Right atrium auricular region (tissue), 2 donors: Measurements from ENCODE around the gene BIRC5. TPM values are rescaled to one million over a fixed set of nuclear protein-coding genes. Genes with fewer than 3 reads are reported as not detected.
A peak's percentile ranks its signal among the peaks of the same experiment; 100 is the strongest.

Experiments used
- DNase-seq: peaks from one replicate; pipeline ENCODE4 v3.0.0-alpha.2; 2019; ENCODE audit warnings: low spot score
- H3K27ac ChIP-seq, 2 donors: fragments of 200-600 bp; sonication (generic); 1 replicate in 1 of 2; 2 replicates in 1 of 2; pipeline ENCODE4 v1.5.1; 2016 to 2019
- H3K27me3 ChIP-seq, 2 donors: fragments of 200-600 bp; sonication (generic); one replicate each; pipeline versions ENCODE4 v1.5.1 to v1.6.0; 2017 to 2019
- H3K36me3 ChIP-seq: fragments of 200-600 bp; sonication (generic); one replicate; pipeline ENCODE4 v1.5.1; 2016
- H3K4me1 ChIP-seq, 2 donors: fragments of 200-600 bp; sonication (generic); one replicate each; pipeline versions ENCODE4 v1.5.1 to v1.6.0; 2017 to 2019
- H3K4me3 ChIP-seq, 2 donors: fragments of 200-600 bp; sonication (generic); 1 replicate in 1 of 2; 2 replicates in 1 of 2; pipeline ENCODE4 v1.5.1; 2017 to 2019; ENCODE audit warnings: mild to moderate bottlenecking in 1 of 2, moderate library complexity in 1 of 2
- H3K9me3 ChIP-seq, 2 donors: fragments of 200-600 bp; sonication (generic); one replicate each; pipeline ENCODE4 v1.5.1; 2019
- total RNA-seq, 2 donors: library from RNA; depleted of rRNA; stranded (reverse); fragments of >200 nt; gene quantifications; one replicate each; pipeline ENCODE4 v1.1.0, GENCODE V29; 2016
- TF ChIP-seq, protein P1 (sequence below), 2 donors: fragments of 200-600 bp; sonication (generic); IDR thresholded peaks; one replicate each; pipeline ENCODE4 v1.5.1; 2019; ENCODE audit warnings: antibody characterized with exemption in 2 of 2

BIRC5 gene
- total RNA-seq, 2 donors from 2014 or later, result 3.7 TPM; not detected in 1

GRCh38 chr17:78174870-78175642, 39.0 kb upstream of the BIRC5 start:
- Histone ChIP-seq H3K27me3 (no peaks in the 10 kb centered on the region), H3K27ac (peak overlapping the region; percentile 73 to 85), H3K36me3 (peaks cover 3% of the 10 kb centered on the region), H3K4me1 (peaks cover 0 to 57% of the 10 kb centered on the region in 2 donors), H3K4me3 (no peak overlapping the region), H3K9me3 (no peaks in the 10 kb centered on the region)
- TF ChIP-seq, protein P1, sequence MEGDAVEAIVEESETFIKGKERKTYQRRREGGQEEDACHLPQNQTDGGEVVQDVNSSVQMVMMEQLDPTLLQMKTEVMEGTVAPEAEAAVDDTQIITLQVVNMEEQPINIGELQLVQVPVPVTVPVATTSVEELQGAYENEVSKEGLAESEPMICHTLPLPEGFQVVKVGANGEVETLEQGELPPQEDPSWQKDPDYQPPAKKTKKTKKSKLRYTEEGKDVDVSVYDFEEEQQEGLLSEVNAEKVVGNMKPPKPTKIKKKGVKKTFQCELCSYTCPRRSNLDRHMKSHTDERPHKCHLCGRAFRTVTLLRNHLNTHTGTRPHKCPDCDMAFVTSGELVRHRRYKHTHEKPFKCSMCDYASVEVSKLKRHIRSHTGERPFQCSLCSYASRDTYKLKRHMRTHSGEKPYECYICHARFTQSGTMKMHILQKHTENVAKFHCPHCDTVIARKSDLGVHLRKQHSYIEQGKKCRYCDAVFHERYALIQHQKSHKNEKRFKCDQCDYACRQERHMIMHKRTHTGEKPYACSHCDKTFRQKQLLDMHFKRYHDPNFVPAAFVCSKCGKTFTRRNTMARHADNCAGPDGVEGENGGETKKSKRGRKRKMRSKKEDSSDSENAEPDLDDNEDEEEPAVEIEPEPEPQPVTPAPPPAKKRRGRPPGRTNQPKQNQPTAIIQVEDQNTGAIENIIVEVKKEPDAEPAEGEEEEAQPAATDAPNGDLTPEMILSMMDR (IDR thresholded peaks at IDR 0.05), result peak in 1 of 2 donors; percentile 17
- DNase-seq, result no peak

GRCh38 chr17:78175643-78175981, 38.4 kb upstream of the BIRC5 start:
- H3K9me3 ChIP-seq, result no peaks in the 10 kb centered on the region
- H3K27ac ChIP-seq, result peak overlapping the region; percentile 73 to 85
- H3K4me1 ChIP-seq, result peaks cover 0 to 54% of the 10 kb centered on the region in 2 donors
- H3K27me3 ChIP-seq, result no peaks in the 10 kb centered on the region
- peaks cover 3% of the 10 kb centered on the region for H3K36me3 ChIP-seq
- TF ChIP-seq, protein P1 (IDR thresholded peaks at IDR 0.05), result no peak
- no peak for DNase-seq
- H3K4me3 ChIP-seq, result no peak overlapping the region

GRCh38 chr17:78176548-78177025, 37.5 kb upstream of the BIRC5 start:
- Histone ChIP-seq H3K9me3 (no peaks in the 10 kb centered on the region), H3K36me3 (peaks cover 2% of the 10 kb centered on the region), H3K4me1 (peaks cover 0 to 52% of the 10 kb centered on the region in 2 donors), H3K4me3 (no peak overlapping the region), H3K27me3 (no peaks in the 10 kb centered on the region), H3K27ac (no peak overlapping the region)
- DNase-seq, result peak; percentile 81
- TF ChIP-seq, protein P1 (IDR thresholded peaks at IDR 0.05), result peak; percentile 73 to 94

GRCh38 chr17:78179372-78179771, 34.7 kb upstream of the BIRC5 start:
- Histone ChIP-seq H3K27ac (no peak overlapping the region), H3K9me3 (no peaks in the 10 kb centered on the region), H3K27me3 (no peaks in the 10 kb centered on the region), H3K36me3 (no peaks in the 10 kb centered on the region), H3K4me3 (no peak overlapping the region), H3K4me1 (peaks cover 0 to 24% of the 10 kb centered on the region in 2 donors)
- no peak for DNase-seq
- TF ChIP-seq, protein P1 (IDR thresholded peaks at IDR 0.05), result no peak

DNA sequence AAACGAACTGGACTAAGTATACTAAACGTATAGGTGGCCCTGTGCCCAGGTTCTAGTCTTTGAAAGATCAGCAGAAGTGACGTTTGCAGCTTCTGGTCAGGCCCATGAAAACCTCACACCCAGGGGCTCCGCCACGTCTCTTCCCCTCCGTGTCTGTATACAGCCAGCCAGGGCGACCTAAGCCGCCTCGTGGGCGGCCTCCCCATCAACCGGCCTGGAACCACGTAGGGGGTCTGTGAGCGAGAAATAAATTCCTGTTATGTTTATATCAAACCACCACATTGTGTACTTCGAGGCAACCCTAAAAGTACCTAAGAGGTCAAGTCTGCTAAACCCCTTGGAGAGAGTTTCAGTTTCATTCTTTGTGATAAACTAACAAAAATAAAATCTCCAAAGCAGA, 34.0 kb upstream of the BIRC5 start:
- H3K4me3 ChIP-seq, result no peak overlapping the region

More for the DNA sequence above, 34.0 kb upstream of the BIRC5 start:
- Histone ChIP-seq H3K27me3 (no peaks in the 10 kb centered on the region), H3K4me1 (peaks cover 0 to 17% of the 10 kb centered on the region in 2 donors), H3K9me3 (no peaks in the 10 kb centered on the region), H3K36me3 (no peaks in the 10 kb centered on the region), H3K27ac (peak overlapping the region in 1 of 2 donors; percentile 0)
- DNase-seq, result no peak
- TF ChIP-seq, protein P1 (IDR thresholded peaks at IDR 0.05), result no peak
